HepG2 (cell line): ENCODE measurements around the gene SYNE1. TPM values are rescaled to one million over a fixed set of nuclear protein-coding genes. Genes with fewer than 3 reads are reported as not detected.
A peak's percentile ranks its signal among the peaks of the same experiment; 100 is the strongest.

Experiments
- AGO1 ChIP-seq: fragments of 200-400 bp; formaldehyde crosslinking; IDR thresholded peaks from 2 replicates; pipeline ENCODE4 v1.6.1; 2017; ENCODE audit warnings: mild to moderate bottlenecking, low read depth, low read length, moderate library complexity; ENCODE audit not compliant: poor library complexity, severe bottlenecking
- DNMT3B ChIP-seq: conservative IDR thresholded peaks from 2 replicates; pipeline ENCODE4 v1.6.1; 2016; ENCODE audit warnings: missing biosample characterization, control low read depth
- DPF2 ChIP-seq: sonication (generic); formaldehyde crosslinking; IDR thresholded peaks from 2 replicates; pipeline ENCODE4 v1.4.0; 2020; ENCODE audit warnings: mild to moderate bottlenecking, low read depth, missing genetic modification reagents, borderline replicate concordance
- ETS1 ChIP-seq: sonication (generic); formaldehyde crosslinking; IDR thresholded peaks from 2 replicates; pipeline ENCODE4 v1.4.0; 2020; ENCODE audit warnings: missing genetic modification reagents
- KLF13 ChIP-seq: sonication (generic); formaldehyde crosslinking; IDR thresholded peaks from 2 replicates; pipeline ENCODE4 v1.4.0; 2020; ENCODE audit warnings: mild to moderate bottlenecking, missing genetic modification reagents
- MXD1 ChIP-seq: sonication (generic); formaldehyde crosslinking; IDR thresholded peaks from 2 replicates; pipeline ENCODE4 v1.4.0; 2020; ENCODE audit warnings: mild to moderate bottlenecking, missing genetic modification reagents
- NFE2L1 ChIP-seq: sonication (generic); formaldehyde crosslinking; IDR thresholded peaks from 2 replicates; pipeline ENCODE4 v1.4.0; 2020; ENCODE audit warnings: missing genetic modification reagents, mild to moderate bottlenecking, borderline replicate concordance
- SCMH1 ChIP-seq: sonication (generic); formaldehyde crosslinking; IDR thresholded peaks from 2 replicates; pipeline ENCODE4 v1.9.0; 2021; ENCODE audit warnings: missing genetic modification reagents, mild to moderate bottlenecking, borderline replicate concordance
- TCF7 ChIP-seq: sonication (generic); IDR thresholded peaks from 2 replicates; pipeline ENCODE4 v1.6.1; 2016; ENCODE audit warnings: antibody characterized with exemption, low read depth
- WIZ ChIP-seq: sonication (generic); formaldehyde crosslinking; IDR thresholded peaks from 2 replicates; pipeline ENCODE4 v1.5.1; 2020; ENCODE audit warnings: mild to moderate bottlenecking, missing genetic modification reagents
- ZFYVE20 ChIP-seq: sonication (generic); formaldehyde crosslinking; IDR thresholded peaks from 2 replicates; pipeline ENCODE4 v1.8.0; 2023; ENCODE audit warnings: low read depth, mild to moderate bottlenecking, moderate library complexity, missing genetic modification reagents, borderline replicate concordance
- ZNF138 ChIP-seq: sonication (generic); formaldehyde crosslinking; IDR thresholded peaks from 2 replicates; pipeline ENCODE4 v1.5.0; 2020; ENCODE audit warnings: mild to moderate bottlenecking, low read depth, missing genetic modification reagents
- ZNF143 ChIP-seq: sonication (generic); formaldehyde crosslinking; IDR thresholded peaks from 2 replicates; pipeline ENCODE4 v1.4.0; 2020; ENCODE audit warnings: missing genetic modification reagents
- ZNF234 ChIP-seq: sonication (generic); formaldehyde crosslinking; conservative IDR thresholded peaks from 2 replicates; pipeline ENCODE4 v1.5.1; 2020; ENCODE audit warnings: mild to moderate bottlenecking, missing genetic modification reagents
- ZNF30 ChIP-seq: sonication (generic); formaldehyde crosslinking; IDR thresholded peaks from 2 replicates; pipeline ENCODE4 v1.5.0; 2020; ENCODE audit warnings: mild to moderate bottlenecking, missing genetic modification reagents
- ZNF33B ChIP-seq: sonication (generic); formaldehyde crosslinking; IDR thresholded peaks from 2 replicates; pipeline ENCODE4 v1.5.1; 2020; ENCODE audit warnings: mild to moderate bottlenecking, missing genetic modification reagents
- ZNF562 ChIP-seq: sonication (generic); formaldehyde crosslinking; IDR thresholded peaks from 2 replicates; pipeline ENCODE4 v1.8.0; 2022; ENCODE audit warnings: missing genetic modification reagents, borderline replicate concordance
- polyA plus RNA-seq, 8 experiments: library from polyadenylated mRNA; depleted of rRNA in 3 of 8; stranded (reverse) in 7 of 8; unstranded in 1 of 8; fragments of >200 nt; fragmentation: Illumina TruSeq in 4 of 8; extraction: Trizol in 4 of 8; gene quantifications; 2 replicates each; pipeline versions ENCODE4 v1.2.1 to v1.2.3, GENCODE V29; 2011 to 2016; ENCODE audit warnings: low read depth in 4 of 8, missing spikeins in 1 of 8, mixed read lengths in 1 of 8; ENCODE audit not compliant: insufficient read depth in 1 of 8
- total RNA-seq, 5 experiments: library from RNA; depleted of rRNA; stranded (reverse); fragments of >200 nt; fragmentation: Illumina TruSeq; extraction: Trizol; gene quantifications; 2 replicates each; pipeline ENCODE4 v1.2.3, GENCODE V29; 2016; ENCODE audit warnings: low read depth in 1 of 5
- TF ChIP-seq, protein P1 (sequence below): sonication (generic); formaldehyde crosslinking; IDR thresholded peaks from 2 replicates; pipeline ENCODE4 v1.8.1; 2022; ENCODE audit warnings: low read depth, mild to moderate bottlenecking, missing genetic modification reagents
- TF ChIP-seq, protein P2 (sequence below): IDR thresholded peaks from 2 replicates; pipeline ENCODE4 v1.4.0; 2020; ENCODE audit warnings: mild to moderate bottlenecking, missing genetic modification reagents

SYNE1 gene
- total and polyA plus RNA-seq, 2 of the 13 experiments (the other 11 are each of a cell fraction or from before 2014, with no cell fraction given): 5.5 to 15.9 TPM

DNA sequence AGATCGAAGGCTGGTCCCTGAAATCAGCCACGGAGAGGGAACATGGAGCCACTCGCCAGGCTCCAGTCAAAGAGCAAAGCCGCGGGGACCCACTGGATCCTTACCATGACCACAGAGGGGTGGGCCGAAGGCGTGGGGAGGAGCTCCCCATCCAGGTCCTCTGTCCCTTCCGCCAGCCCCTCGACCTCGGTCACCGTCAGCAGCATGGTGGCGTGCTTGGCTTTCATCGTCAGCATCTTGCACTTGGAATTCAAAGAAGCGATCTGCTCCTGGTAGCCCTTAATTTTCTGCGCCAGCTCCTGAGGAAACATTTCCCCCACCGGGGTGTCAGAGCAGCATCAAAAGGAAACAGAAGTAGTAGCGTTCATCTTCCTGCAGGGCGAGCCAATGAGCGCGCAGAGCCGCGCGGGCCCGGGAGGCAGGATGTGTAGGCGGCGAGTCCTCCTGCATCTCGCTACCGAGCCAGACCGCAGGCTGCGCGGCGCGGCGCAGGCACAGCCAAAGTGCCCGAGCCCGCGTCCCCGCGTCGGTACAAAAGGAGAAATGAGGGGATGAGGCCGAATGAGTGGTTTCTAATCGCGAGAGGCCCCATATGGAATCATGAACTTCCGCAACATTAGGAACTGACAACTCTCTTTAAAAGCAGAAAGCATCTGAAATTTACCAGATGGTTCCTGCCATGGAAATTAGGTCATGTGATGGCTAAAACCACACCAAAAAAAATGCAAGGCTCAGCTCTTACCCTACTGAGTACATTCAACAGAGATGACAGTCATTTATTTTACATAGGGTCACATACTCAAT, 335.2 kb downstream of the SYNE1 start (continued):
- TF ChIP-seq WIZ (CRISPR knock-in tag) (peak; percentile 90), ZNF30 (no peak), ZNF234 (CRISPR knock-in tag) (no peak), MXD1 (CRISPR knock-in tag) (no peak), TCF7 (no peak), ZNF562 (CRISPR knock-in tag) (no peak), ETS1 (CRISPR knock-in tag) (no peak), ZNF143 (0 out of 2 replicates have a peak, but pooled peaks have one; percentile 24), KLF13 (CRISPR knock-in tag) (0 out of 2 replicates have a peak, but pooled peaks have one; percentile 36), SCMH1 (no peak), DNMT3B (CRISPR knock-in tag) (no peak), NFE2L1 (CRISPR knock-in tag) (no peak), DPF2 (peak; percentile 44), AGO1 (no peak), ZNF33B (CRISPR knock-in tag) (peak; percentile 29; the same call in 1 of the 2 replicates), ZFYVE20 (CRISPR knock-in tag) (no peak), ZNF138 (CRISPR knock-in tag) (0 out of 2 replicates have a peak, but pooled peaks have one; percentile 70)
- TF ChIP-seq, protein P1, sequence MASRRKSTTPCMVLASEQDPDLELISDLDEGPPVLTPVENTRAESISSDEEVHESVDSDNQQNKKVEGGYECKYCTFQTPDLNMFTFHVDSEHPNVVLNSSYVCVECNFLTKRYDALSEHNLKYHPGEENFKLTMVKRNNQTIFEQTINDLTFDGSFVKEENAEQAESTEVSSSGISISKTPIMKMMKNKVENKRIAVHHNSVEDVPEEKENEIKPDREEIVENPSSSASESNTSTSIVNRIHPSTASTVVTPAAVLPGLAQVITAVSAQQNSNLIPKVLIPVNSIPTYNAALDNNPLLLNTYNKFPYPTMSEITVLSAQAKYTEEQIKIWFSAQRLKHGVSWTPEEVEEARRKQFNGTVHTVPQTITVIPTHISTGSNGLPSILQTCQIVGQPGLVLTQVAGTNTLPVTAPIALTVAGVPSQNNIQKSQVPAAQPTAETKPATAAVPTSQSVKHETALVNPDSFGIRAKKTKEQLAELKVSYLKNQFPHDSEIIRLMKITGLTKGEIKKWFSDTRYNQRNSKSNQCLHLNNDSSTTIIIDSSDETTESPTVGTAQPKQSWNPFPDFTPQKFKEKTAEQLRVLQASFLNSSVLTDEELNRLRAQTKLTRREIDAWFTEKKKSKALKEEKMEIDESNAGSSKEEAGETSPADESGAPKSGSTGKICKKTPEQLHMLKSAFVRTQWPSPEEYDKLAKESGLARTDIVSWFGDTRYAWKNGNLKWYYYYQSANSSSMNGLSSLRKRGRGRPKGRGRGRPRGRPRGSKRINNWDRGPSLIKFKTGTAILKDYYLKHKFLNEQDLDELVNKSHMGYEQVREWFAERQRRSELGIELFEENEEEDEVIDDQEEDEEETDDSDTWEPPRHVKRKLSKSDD (CRISPR knock-in tag): peak; percentile 65; the same call in 1 of the 2 replicates
- TF ChIP-seq, protein P2, sequence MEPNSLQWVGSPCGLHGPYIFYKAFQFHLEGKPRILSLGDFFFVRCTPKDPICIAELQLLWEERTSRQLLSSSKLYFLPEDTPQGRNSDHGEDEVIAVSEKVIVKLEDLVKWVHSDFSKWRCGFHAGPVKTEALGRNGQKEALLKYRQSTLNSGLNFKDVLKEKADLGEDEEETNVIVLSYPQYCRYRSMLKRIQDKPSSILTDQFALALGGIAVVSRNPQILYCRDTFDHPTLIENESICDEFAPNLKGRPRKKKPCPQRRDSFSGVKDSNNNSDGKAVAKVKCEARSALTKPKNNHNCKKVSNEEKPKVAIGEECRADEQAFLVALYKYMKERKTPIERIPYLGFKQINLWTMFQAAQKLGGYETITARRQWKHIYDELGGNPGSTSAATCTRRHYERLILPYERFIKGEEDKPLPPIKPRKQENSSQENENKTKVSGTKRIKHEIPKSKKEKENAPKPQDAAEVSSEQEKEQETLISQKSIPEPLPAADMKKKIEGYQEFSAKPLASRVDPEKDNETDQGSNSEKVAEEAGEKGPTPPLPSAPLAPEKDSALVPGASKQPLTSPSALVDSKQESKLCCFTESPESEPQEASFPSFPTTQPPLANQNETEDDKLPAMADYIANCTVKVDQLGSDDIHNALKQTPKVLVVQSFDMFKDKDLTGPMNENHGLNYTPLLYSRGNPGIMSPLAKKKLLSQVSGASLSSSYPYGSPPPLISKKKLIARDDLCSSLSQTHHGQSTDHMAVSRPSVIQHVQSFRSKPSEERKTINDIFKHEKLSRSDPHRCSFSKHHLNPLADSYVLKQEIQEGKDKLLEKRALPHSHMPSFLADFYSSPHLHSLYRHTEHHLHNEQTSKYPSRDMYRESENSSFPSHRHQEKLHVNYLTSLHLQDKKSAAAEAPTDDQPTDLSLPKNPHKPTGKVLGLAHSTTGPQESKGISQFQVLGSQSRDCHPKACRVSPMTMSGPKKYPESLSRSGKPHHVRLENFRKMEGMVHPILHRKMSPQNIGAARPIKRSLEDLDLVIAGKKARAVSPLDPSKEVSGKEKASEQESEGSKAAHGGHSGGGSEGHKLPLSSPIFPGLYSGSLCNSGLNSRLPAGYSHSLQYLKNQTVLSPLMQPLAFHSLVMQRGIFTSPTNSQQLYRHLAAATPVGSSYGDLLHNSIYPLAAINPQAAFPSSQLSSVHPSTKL (CRISPR knock-in tag): peak; percentile 53
